Aorta (tissue), 5 donors: ENCODE results near the gene DMP1. TPM values are rescaled to one million over a fixed set of nuclear protein-coding genes. Genes with fewer than 3 reads are reported as not detected.

Experiments used
- ATAC-seq: fragments of 200-7000 bp; cut with Tn5 transposase; one replicate; pipeline ENCODE4 v1.9.1; 2022; ENCODE audit warnings: moderate library complexity; ENCODE audit not compliant: low FRiP score
- DNase-seq, 2 donors: peaks; one replicate each; pipeline ENCODE4 v3.0.0-alpha.2; 2020
- H3K27ac ChIP-seq, 2 donors: one replicate each; pipeline ENCODE4 v1.5.1; 2013; ENCODE audit warnings: low read length in 2 of 2, mild to moderate bottlenecking in 2 of 2, moderate library complexity in 2 of 2, control low read depth in 1 of 2, inconsistent platforms in 1 of 2, low read depth in 1 of 2
- H3K27me3 ChIP-seq, 2 donors: one replicate each; pipeline ENCODE4 v1.6.1; 2013; ENCODE audit warnings: control low read depth in 1 of 2, low read length in 1 of 2, mild to moderate bottlenecking in 1 of 2, moderate library complexity in 1 of 2; ENCODE audit not compliant: insufficient read depth in 2 of 2, control insufficient read depth in 1 of 2
- H3K36me3 ChIP-seq, 2 donors: one replicate each; pipeline ENCODE4 v1.6.1; 2013; ENCODE audit warnings: control low read depth in 1 of 2, low read length in 1 of 2, mild to moderate bottlenecking in 1 of 2; ENCODE audit not compliant: insufficient read depth in 2 of 2, control insufficient read depth in 1 of 2
- H3K4me1 ChIP-seq, 2 donors: one replicate each; pipeline ENCODE4 v1.6.1; 2013; ENCODE audit warnings: low read length in 2 of 2, control low read depth in 1 of 2, mild to moderate bottlenecking in 1 of 2, moderate library complexity in 1 of 2; ENCODE audit not compliant: insufficient read depth in 2 of 2, control insufficient read depth in 1 of 2
- H3K4me3 ChIP-seq, 2 donors: one replicate each; pipeline ENCODE4 v1.5.1; 2013; ENCODE audit warnings: low read length in 2 of 2, control low read depth in 1 of 2, mild to moderate bottlenecking in 1 of 2
- H3K9me3 ChIP-seq: one replicate; pipeline ENCODE4 v1.6.1; 2013; ENCODE audit warnings: mild to moderate bottlenecking, low read length; ENCODE audit not compliant: control insufficient read depth
- WGBS, 2 donors: extraction: QIAGEN DNeasy Blood & Tissue Kit; methylation state at CpG; one replicate each; pipeline ENCODE4 v1.1.7; 2013; 5-methylcytosine and 5-hydroxymethylcytosine counted together
- intact Hi-C, 2 donors: fragments of 100-400 bp; cut with DNase I; formaldehyde crosslinking; loops; one replicate each; pipeline versions ENCODE4 v1.14.2 to v1.15.0; 2022
- long read RNA-seq, 2 donors: library from polyadenylated mRNA; unstranded; transcript quantifications; one replicate each; pipeline ENCODE4 v2.0.0, GENCODE V29; 2020 to 2021
- polyA plus RNA-seq, 2 donors: library from polyadenylated mRNA; stranded (reverse); fragments of 200-250 nt; gene quantifications; one replicate each; pipeline ENCODE4 v1.2.3, GENCODE V29; 2013
- total RNA-seq, 2 donors: library from RNA; stranded (reverse); fragmentation: NEBNext Ultra II Directional; extraction: Animal tissue kit (Norgen Biotek cat#: 25700); gene quantifications; one replicate each; pipeline ENCODE4 v1.2.1, GENCODE V29; 2021
- donor health status: healthy with polysubstance abuse.
- donor health status: Bipolar disorder and iron deficiency.
- donor health status: DM: no; HTN: no; CAD: no.
- donor health status: DM: no; HTN: no; CAD: no.
- donor health status: DM: yes; HTN: yes; CAD: no.

Gene DMP1
- total RNA-seq, result under 1 TPM in 1 of 2 donors, not detected in 1; 0.16 TPM
- not detected for polyA plus RNA-seq
- long read RNA-seq, donor 1, result 0 reads
- long read RNA-seq, donor 2, partial matches to known transcripts, result 0 of 1 reads
- long read RNA-seq, donor 2, other reads (novel, unspliced or antisense), result 1 of 1 reads

GRCh38 chr4:87649980-87650379, at the start of gene DMP1:
Gene DMP1, plus strand, starts transcription at chr4:87650280. Its CDS starts 6,213 bp downstream, at chr4:87656493.
- Histone ChIP-seq H3K36me3 (no peaks in the 10 kb centered on the region), H3K4me3 (no peak within 1 kb of the TSS), H3K27me3 (no peaks in the 10 kb centered on the region), H3K27ac (no peak within 1 kb of the TSS), H3K4me1 (no peaks in the 10 kb centered on the region), H3K9me3 (no peaks in the 10 kb centered on the region)
- 90% methylated on average over 3 of the region's 3 CpGs for WGBS, 2 donors
- intact Hi-C loops, result no loop called here
- ATAC-seq, result no peak
- no peak for DNase-seq

- Histone ChIP-seq H3K27me3 (no peaks in the 10 kb centered on the region), H3K9me3 (no peaks in the 10 kb centered on the region), H3K4me1 (no peaks in the 10 kb centered on the region), H3K4me3 (no peak overlapping the region), H3K36me3 (no peaks in the 10 kb centered on the region), H3K27ac (no peak overlapping the region)
- intact Hi-C loops, result no loop called here
- DNase-seq, result no peak
- no peak for ATAC-seq
Observed at GRCh38 chr4:87601361-87601760, 48.7 kb upstream of the DMP1 start.

- H3K4me1 ChIP-seq, result no peaks in the 10 kb centered on the region
- ATAC-seq, result no peak
- DNase-seq, result no peak
- WGBS, 2 donors, result 85 to 90% methylated on average over 4 of the region's 4 CpGs
- no peaks in the 10 kb centered on the region for H3K9me3 ChIP-seq
- intact Hi-C loops, result no loop called here
- no peaks in the 10 kb centered on the region for H3K27me3 ChIP-seq
- H3K27ac ChIP-seq, result no peak within 1 kb of the TSS
- H3K36me3 ChIP-seq, result no peaks in the 10 kb centered on the region
- no peak within 1 kb of the TSS for H3K4me3 ChIP-seq
Observed at GRCh38 chr4:87608229-87608628, 41.9 kb upstream of the DMP1 start, which contains the start of gene DSPP. Gene DSPP, plus strand, starts transcription at chr4:87608529. Its CDS starts 2,380 bp downstream, at chr4:87610909.

GRCh38 chr4:87614292-87614890, 35.7 kb upstream of the DMP1 start:
- no peak for DNase-seq
- intact Hi-C loops, result no loop called here
- H3K36me3 ChIP-seq, result no peaks in the 10 kb centered on the region
- no peak overlapping the region for H3K4me3 ChIP-seq
- H3K4me1 ChIP-seq, result peaks cover 0 to 3% of the 10 kb centered on the region in 2 donors
- H3K27me3 ChIP-seq, result peaks cover 0 to 2% of the 10 kb centered on the region in 2 donors
- no peaks in the 10 kb centered on the region for H3K9me3 ChIP-seq
- ATAC-seq, result no peak
- no peak overlapping the region for H3K27ac ChIP-seq
- WGBS, 2 donors, result 81 to 93% methylated on average over 4 of the region's 4 CpGs

GRCh38 chr4:87616268-87616667, 33.8 kb upstream of the DMP1 start:
- H3K27ac ChIP-seq, result no peak overlapping the region
- H3K9me3 ChIP-seq, result no peaks in the 10 kb centered on the region
- H3K27me3 ChIP-seq, result peaks cover 0 to 2% of the 10 kb centered on the region in 2 donors
- 77 to 81% methylated on average over 8 to 9 of the region's 9 CpGs for WGBS, 2 donors
- H3K4me3 ChIP-seq, result no peak overlapping the region
- intact Hi-C loops, result no loop called here
- no peak for DNase-seq
- H3K36me3 ChIP-seq, result no peaks in the 10 kb centered on the region
- peaks cover 2 to 3% of the 10 kb centered on the region in 2 donors for H3K4me1 ChIP-seq
- no peak for ATAC-seq

- Histone ChIP-seq H3K9me3 (no peaks in the 10 kb centered on the region), H3K4me1 (peaks cover 3 to 6% of the 10 kb centered on the region in 2 donors), H3K36me3 (no peaks in the 10 kb centered on the region), H3K27ac (peak overlapping the region; percentile 73 to 98), H3K4me3 (no peak overlapping the region), H3K27me3 (no peaks in the 10 kb centered on the region)
- WGBS, 2 donors, result 46% methylated on average over 6 of the region's 6 CpGs
- intact Hi-C loops, result loop anchor here (5.0 kb wide), 2 partner anchors 63 to 78 kb away; no protein-coding TSS in a partner anchor
- ATAC-seq (peak; percentile 53), DNase-seq (no peak)
Observed at GRCh38 chr4:87620086-87620485, 30.0 kb upstream of the DMP1 start.

- Histone ChIP-seq H3K36me3 (no peaks in the 10 kb centered on the region), H3K27me3 (no peaks in the 10 kb centered on the region), H3K4me3 (no peak overlapping the region), H3K9me3 (no peaks in the 10 kb centered on the region), H3K27ac (peak overlapping the region; percentile 84 to 95), H3K4me1 (peaks cover under 1 to 6% of the 10 kb centered on the region in 2 donors)
- peak; percentile 94 for ATAC-seq
- intact Hi-C loops, result loop anchor here (5.0 kb wide), 2 partner anchors 63 to 78 kb away; no protein-coding TSS in a partner anchor
- no peak for DNase-seq
Observed at GRCh38 chr4:87620491-87620890, 29.6 kb upstream of the DMP1 start.

- DNase-seq (peak in 1 of 2 donors; percentile 48), ATAC-seq (no peak)
- no peak overlapping the region for H3K4me3 ChIP-seq
- no peaks in the 10 kb centered on the region for H3K9me3 ChIP-seq
- intact Hi-C loops, result loop anchor here (5.0 kb wide), 2 partner anchors 65 to 80 kb away; no protein-coding TSS in a partner anchor
- 83 to 88% methylated on average over 8 of the region's 8 CpGs for WGBS, 2 donors
- peaks cover 0 to 6% of the 10 kb centered on the region in 2 donors for H3K4me1 ChIP-seq
- no peaks in the 10 kb centered on the region for H3K27me3 ChIP-seq
- no peaks in the 10 kb centered on the region for H3K36me3 ChIP-seq
- H3K27ac ChIP-seq, result peak overlapping the region; percentile 43 to 68
Observed at GRCh38 chr4:87622303-87622702, 27.8 kb upstream of the DMP1 start.

- WGBS, 2 donors, result 49 to 59% methylated on average over 2 of the region's 2 CpGs
- H3K4me3 ChIP-seq, result no peak overlapping the region
- intact Hi-C loops, result loop anchor here (5.0 kb wide), 2 partner anchors 67 to 82 kb away; no protein-coding TSS in a partner anchor
Observed at GRCh38 chr4:87624698-87625097, 25.4 kb upstream of the DMP1 start.

More at GRCh38 chr4:87624698-87625097, 25.4 kb upstream of the DMP1 start:
- no peak for ATAC-seq
- DNase-seq, result no peak
- Histone ChIP-seq H3K9me3 (no peaks in the 10 kb centered on the region), H3K27ac (no peak overlapping the region), H3K36me3 (no peaks in the 10 kb centered on the region), H3K4me1 (peaks cover 0 to 6% of the 10 kb centered on the region in 2 donors), H3K27me3 (no peaks in the 10 kb centered on the region)
